ENCODE data around the gene AK9.

GRCh38 chr6:109720311-109720710 is 29.3 kb upstream of the AK9 start:
- TF ChIP-seq, protein P1, sequence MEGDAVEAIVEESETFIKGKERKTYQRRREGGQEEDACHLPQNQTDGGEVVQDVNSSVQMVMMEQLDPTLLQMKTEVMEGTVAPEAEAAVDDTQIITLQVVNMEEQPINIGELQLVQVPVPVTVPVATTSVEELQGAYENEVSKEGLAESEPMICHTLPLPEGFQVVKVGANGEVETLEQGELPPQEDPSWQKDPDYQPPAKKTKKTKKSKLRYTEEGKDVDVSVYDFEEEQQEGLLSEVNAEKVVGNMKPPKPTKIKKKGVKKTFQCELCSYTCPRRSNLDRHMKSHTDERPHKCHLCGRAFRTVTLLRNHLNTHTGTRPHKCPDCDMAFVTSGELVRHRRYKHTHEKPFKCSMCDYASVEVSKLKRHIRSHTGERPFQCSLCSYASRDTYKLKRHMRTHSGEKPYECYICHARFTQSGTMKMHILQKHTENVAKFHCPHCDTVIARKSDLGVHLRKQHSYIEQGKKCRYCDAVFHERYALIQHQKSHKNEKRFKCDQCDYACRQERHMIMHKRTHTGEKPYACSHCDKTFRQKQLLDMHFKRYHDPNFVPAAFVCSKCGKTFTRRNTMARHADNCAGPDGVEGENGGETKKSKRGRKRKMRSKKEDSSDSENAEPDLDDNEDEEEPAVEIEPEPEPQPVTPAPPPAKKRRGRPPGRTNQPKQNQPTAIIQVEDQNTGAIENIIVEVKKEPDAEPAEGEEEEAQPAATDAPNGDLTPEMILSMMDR (conservative IDR thresholded peaks at IDR 0.05; ENCODE audit: low read length) = no peak
- no peak for TF ChIP-seq EZH2phosphoT487 (IDR thresholded peaks at IDR 0.05; ENCODE audit: borderline replicate concordance)
